ENCODE measurements around the gene AS3MT. TPM values are rescaled to one million over a fixed set of nuclear protein-coding genes. Genes with fewer than 3 reads are reported as not detected.
"Not testable (repeated sequence)": the region's sequence is repeated elsewhere in the genome, so short reads cannot be mapped to it uniquely, and the experiment has no call there.

Gene AS3MT
- total RNA-seq, 1 experiment from 2014 or later = 5.2 TPM

DNA sequence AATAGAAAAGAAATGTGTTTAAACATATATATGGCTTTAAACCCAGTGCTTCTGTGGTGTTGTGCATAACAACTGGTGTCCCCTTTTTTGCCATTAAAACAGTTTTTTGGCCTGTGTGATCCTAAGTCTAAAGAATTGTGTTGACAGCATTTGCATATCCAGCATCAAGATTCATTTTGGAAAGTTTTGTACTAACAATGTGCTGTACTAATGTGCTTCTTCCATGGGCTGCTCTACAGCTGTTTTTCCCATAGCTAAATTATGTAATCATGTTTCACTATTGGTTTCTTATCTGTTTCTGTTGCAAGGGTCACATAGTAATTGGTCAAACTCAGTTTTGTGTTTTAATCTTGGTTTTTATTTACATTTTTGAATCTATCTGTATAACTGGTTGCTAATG lies 54.3 kb downstream of the AS3MT start:
- TF ChIP-seq, protein P1, sequence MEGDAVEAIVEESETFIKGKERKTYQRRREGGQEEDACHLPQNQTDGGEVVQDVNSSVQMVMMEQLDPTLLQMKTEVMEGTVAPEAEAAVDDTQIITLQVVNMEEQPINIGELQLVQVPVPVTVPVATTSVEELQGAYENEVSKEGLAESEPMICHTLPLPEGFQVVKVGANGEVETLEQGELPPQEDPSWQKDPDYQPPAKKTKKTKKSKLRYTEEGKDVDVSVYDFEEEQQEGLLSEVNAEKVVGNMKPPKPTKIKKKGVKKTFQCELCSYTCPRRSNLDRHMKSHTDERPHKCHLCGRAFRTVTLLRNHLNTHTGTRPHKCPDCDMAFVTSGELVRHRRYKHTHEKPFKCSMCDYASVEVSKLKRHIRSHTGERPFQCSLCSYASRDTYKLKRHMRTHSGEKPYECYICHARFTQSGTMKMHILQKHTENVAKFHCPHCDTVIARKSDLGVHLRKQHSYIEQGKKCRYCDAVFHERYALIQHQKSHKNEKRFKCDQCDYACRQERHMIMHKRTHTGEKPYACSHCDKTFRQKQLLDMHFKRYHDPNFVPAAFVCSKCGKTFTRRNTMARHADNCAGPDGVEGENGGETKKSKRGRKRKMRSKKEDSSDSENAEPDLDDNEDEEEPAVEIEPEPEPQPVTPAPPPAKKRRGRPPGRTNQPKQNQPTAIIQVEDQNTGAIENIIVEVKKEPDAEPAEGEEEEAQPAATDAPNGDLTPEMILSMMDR (conservative IDR thresholded peaks at IDR 0.05; ENCODE audit: low read depth, low read length) = no peak
- no peak for TF ChIP-seq EZH2 (IDR thresholded peaks at IDR 0.05; ENCODE audit: borderline replicate concordance, low read depth, low read length, poor library complexity, severe bottlenecking)
- Histone ChIP-seq H3K4me3 (ENCODE audit: low read depth, low read length, poor library complexity, severe bottlenecking) (no peak overlapping the region), H3K27me3 (replicated peaks; ENCODE audit: insufficient read depth, low read depth, low read length, poor library complexity) (no peaks in the 10 kb centered on the region), H3K4me1 (ENCODE audit: insufficient read depth, low read length, poor library complexity, severe bottlenecking) (peaks cover 19% of the 10 kb centered on the region), H3K9me3 (ENCODE audit: low read depth, low read length, poor library complexity, severe bottlenecking) (no peaks in the 10 kb centered on the region), H3K36me3 (ENCODE audit: insufficient read depth, low read length, poor library complexity, severe bottlenecking) (no peaks in the 10 kb centered on the region), H3K27ac (ENCODE audit: low read depth, low read length, poor library complexity, severe bottlenecking) (no peak overlapping the region)
- intact Hi-C loops (cut with micrococcal nuclease; ENCODE audit: unreplicated experiment) = no loop called here
- no peak for DNase-seq (ENCODE audit: low spot score)
- POLR2A ChIA-PET (ENCODE audit: low non-redundant PET) = no interaction called here
- CTCF ChIA-PET = interaction anchor here (1.1 kb wide), 1 partner anchor 321 kb away, joined by 3 read pairs; no protein-coding TSS in a partner anchor
- no TSS peak for BruUV-seq (replicated peaks)

DNA sequence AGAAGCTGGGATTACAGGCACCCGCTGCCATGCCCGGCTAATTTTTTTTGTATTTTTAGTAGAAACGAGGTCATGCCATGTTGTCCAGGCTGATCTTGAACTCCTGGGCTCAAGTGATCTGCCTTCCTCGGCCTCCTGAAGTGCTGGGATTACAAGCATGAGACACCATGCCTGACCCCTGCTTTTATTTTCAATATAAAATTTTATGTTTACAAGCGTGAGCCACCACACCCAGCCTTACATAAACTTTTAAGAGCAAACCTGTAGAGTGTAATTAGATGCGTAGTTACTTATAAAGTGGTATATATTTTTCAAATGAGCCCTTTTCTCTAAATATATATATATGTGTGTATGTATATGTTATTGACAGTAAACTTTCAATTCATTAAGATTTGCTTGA lies 57.6 kb downstream of the AS3MT start:
- ChIA-PET POLR2A (ENCODE audit: low non-redundant PET) (no interaction called here), CTCF (no interaction called here)
- no TSS peak for BruUV-seq (replicated peaks)
- no peak overlapping the region for H3K4me3 ChIP-seq (ENCODE audit: low read depth, low read length, poor library complexity, severe bottlenecking)
- H3K27ac ChIP-seq (ENCODE audit: low read depth, low read length, poor library complexity, severe bottlenecking) = no peak overlapping the region
- H3K36me3 ChIP-seq (ENCODE audit: insufficient read depth, low read length, poor library complexity, severe bottlenecking) = no peaks in the 10 kb centered on the region
- H3K4me1 ChIP-seq (ENCODE audit: insufficient read depth, low read length, poor library complexity, severe bottlenecking) = no peaks in the 10 kb centered on the region
- no peak for DNase-seq (ENCODE audit: low spot score)
- intact Hi-C loops (cut with micrococcal nuclease; ENCODE audit: unreplicated experiment) = no loop called here
- H3K27me3 ChIP-seq (replicated peaks; ENCODE audit: insufficient read depth, low read depth, low read length, poor library complexity) = no peaks in the 10 kb centered on the region
- TF ChIP-seq, protein P1 (conservative IDR thresholded peaks at IDR 0.05; ENCODE audit: low read depth, low read length) = no peak
- no peak for TF ChIP-seq EZH2 (IDR thresholded peaks at IDR 0.05; ENCODE audit: borderline replicate concordance, low read depth, low read length, poor library complexity, severe bottlenecking)
- peaks cover 4% of the 10 kb centered on the region for H3K9me3 ChIP-seq (ENCODE audit: low read depth, low read length, poor library complexity, severe bottlenecking)

DNA sequence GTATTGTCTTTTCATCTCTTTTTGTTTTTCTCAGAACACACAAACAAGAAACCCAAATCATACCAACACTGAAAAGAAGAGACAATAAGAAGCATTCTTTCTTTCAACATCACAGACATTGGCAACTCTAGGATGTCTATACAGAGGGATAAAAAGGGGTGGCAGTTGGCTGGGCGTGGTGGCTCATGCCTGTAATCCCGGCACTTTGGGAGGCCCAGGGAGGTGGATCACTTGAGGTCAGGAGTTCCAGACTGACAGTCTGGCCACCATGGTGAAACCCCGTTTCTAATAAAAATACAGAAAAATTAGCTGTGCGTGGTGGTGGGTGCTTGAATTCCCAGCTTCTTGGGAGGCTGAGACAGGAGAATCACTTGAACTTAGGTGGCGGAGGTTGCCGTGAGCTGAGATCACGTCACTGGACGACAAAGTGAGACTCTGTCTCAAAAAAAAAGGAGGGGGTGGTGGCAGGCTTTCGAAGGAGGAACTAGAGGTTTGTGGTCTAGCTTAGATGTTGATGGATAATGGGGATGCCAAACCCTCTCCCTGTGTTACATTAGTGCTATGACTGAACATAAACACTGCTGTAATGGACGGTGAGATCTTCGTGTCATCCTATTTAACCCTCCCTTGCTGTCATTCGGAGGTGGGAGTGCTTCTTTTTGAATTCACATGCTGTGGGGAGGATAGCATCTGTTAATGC lies 58.2 kb downstream of the AS3MT start:
- ChIA-PET CTCF (no interaction called here), POLR2A (ENCODE audit: low non-redundant PET) (interaction anchor here (0.6 kb wide), 1 partner anchor 532 kb away, joined by 8 read pairs; no protein-coding TSS in a partner anchor)
- H3K36me3 ChIP-seq (ENCODE audit: insufficient read depth, low read length, poor library complexity, severe bottlenecking) = no peaks in the 10 kb centered on the region
- H3K9me3 ChIP-seq (ENCODE audit: low read depth, low read length, poor library complexity, severe bottlenecking) = peaks cover 7% of the 10 kb centered on the region
- H3K27ac ChIP-seq (ENCODE audit: low read depth, low read length, poor library complexity, severe bottlenecking) = no peak overlapping the region
- H3K27me3 ChIP-seq (replicated peaks; ENCODE audit: insufficient read depth, low read depth, low read length, poor library complexity) = no peaks in the 10 kb centered on the region
- intact Hi-C loops (cut with micrococcal nuclease; ENCODE audit: unreplicated experiment) = no loop called here
- no peak for TF ChIP-seq EZH2 (IDR thresholded peaks at IDR 0.05; ENCODE audit: borderline replicate concordance, low read depth, low read length, poor library complexity, severe bottlenecking)
- TF ChIP-seq, protein P1 (conservative IDR thresholded peaks at IDR 0.05; ENCODE audit: low read depth, low read length) = no peak
- BruUV-seq (replicated peaks) = no TSS peak
- H3K4me3 ChIP-seq (ENCODE audit: low read depth, low read length, poor library complexity, severe bottlenecking) = no peak overlapping the region
- no peak for DNase-seq (ENCODE audit: low spot score)
- H3K4me1 ChIP-seq (ENCODE audit: insufficient read depth, low read length, poor library complexity, severe bottlenecking) = no peaks in the 10 kb centered on the region

DNA sequence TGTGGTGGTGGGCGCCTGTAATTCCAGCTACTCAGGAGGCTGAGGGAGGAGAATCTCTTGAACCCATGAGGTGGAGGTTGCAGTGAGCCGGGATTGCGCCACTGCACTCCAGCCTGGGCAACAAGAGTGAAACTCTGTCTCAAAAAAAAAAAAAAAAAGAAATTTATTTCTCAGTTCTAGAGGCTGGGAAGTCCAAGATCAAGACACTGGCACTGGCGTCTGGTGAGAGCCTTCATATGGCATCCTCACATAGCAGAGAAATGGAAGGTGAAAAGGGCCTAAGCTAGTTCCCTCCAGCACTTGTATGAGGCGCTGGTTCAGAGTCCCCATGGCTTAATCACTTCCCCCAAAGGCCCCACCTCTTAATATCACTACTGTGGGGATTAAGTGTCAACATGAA lies 59.2 kb downstream of the AS3MT start:
- POLR2A ChIA-PET (ENCODE audit: low non-redundant PET) = not testable (repeated sequence)

More for the DNA sequence above, 59.2 kb downstream of the AS3MT start:
- H3K9me3 ChIP-seq (ENCODE audit: low read depth, low read length, poor library complexity, severe bottlenecking); CTCF ChIA-PET; H3K4me3 ChIP-seq (ENCODE audit: low read depth, low read length, poor library complexity, severe bottlenecking); H3K4me1 ChIP-seq (ENCODE audit: insufficient read depth, low read length, poor library complexity, severe bottlenecking); H3K27ac ChIP-seq (ENCODE audit: low read depth, low read length, poor library complexity, severe bottlenecking); H3K36me3 ChIP-seq (ENCODE audit: insufficient read depth, low read length, poor library complexity, severe bottlenecking); DNase-seq (ENCODE audit: low spot score); intact Hi-C loops (cut with micrococcal nuclease; ENCODE audit: unreplicated experiment); H3K27me3 ChIP-seq (replicated peaks; ENCODE audit: insufficient read depth, low read depth, low read length, poor library complexity); BruUV-seq (replicated peaks): not testable (repeated sequence)

Measured in A673 (cell line).